HEK293T (cell line): ENCODE results near the gene ERCC1.

Source experiments
- BHLHE40 ChIP-seq: fragments of 450-650 bp; IDR thresholded peaks from 2 replicates; pipeline ENCODE4 v1.6.1; 2016; ENCODE audit warnings: mild to moderate bottlenecking, moderate library complexity, borderline replicate concordance
- CTBP1 ChIP-seq: fragments of 450-650 bp; IDR thresholded peaks from 2 replicates; pipeline ENCODE4 v1.6.1; 2016; ENCODE audit warnings: borderline replicate concordance
- ELF4 ChIP-seq: fragments of 450-650 bp; IDR thresholded peaks from 2 replicates; pipeline ENCODE4 v1.6.1; 2017; ENCODE audit warnings: antibody characterized with exemption
- FOXA1 ChIP-seq: fragments of 450-650 bp; IDR thresholded peaks from 2 replicates; pipeline ENCODE4 v1.6.1; 2016; ENCODE audit warnings: mild to moderate bottlenecking
- FOXM1 ChIP-seq: fragments of 450-650 bp; IDR thresholded peaks from 2 replicates; pipeline ENCODE4 v1.6.1; 2017; ENCODE audit warnings: mild to moderate bottlenecking, borderline replicate concordance
- HDGF ChIP-seq: fragments of 450-650 bp; IDR thresholded peaks from 2 replicates; pipeline ENCODE4 v1.6.1; 2017; ENCODE audit warnings: antibody characterized with exemption, borderline replicate concordance
- NFRKB ChIP-seq: fragments of 450-650 bp; IDR thresholded peaks from 2 replicates; pipeline ENCODE4 v1.6.1; 2016; ENCODE audit warnings: mild to moderate bottlenecking, moderate library complexity
- PKNOX1 ChIP-seq: fragments of 450-650 bp; IDR thresholded peaks from 2 replicates; pipeline ENCODE4 v1.6.1; 2016
- SP1 ChIP-seq: fragments of 450-650 bp; IDR thresholded peaks from 2 replicates; pipeline ENCODE4 v1.6.1; 2017
- SUZ12 ChIP-seq: fragments of 450-650 bp; IDR thresholded peaks from 2 replicates; pipeline ENCODE4 v1.6.1; 2016; ENCODE audit warnings: mild to moderate bottlenecking
- TARDBP ChIP-seq: fragments of 450-650 bp; IDR thresholded peaks from 2 replicates; pipeline ENCODE4 v1.6.1; 2016

GRCh38 chr19:45424191-45425058 is 708 bp upstream of the ERCC1 start:
- no peak for TF ChIP-seq SUZ12
- TF ChIP-seq SP1, result no peak
- TF ChIP-seq TARDBP, result 0 out of 2 replicates have a peak, but pooled peaks have one; percentile 18
- TF ChIP-seq NFRKB, result no peak
- no peak for TF ChIP-seq HDGF
- TF ChIP-seq ELF4, result no peak
- no peak for TF ChIP-seq PKNOX1
- no peak for TF ChIP-seq FOXA1
- no peak for TF ChIP-seq CTBP1
- no peak for TF ChIP-seq FOXM1
- TF ChIP-seq BHLHE40, result no peak
